Tibial artery (tissue), 4 donors: ENCODE data around the gene SMIM14.

Source experiments
- DNase-seq, 2 donors: peaks; one replicate each; pipeline ENCODE4 v3.0.0-alpha.2; 2019
- H3K27ac ChIP-seq, 2 donors: fragments of 200-600 bp; sonication (generic) in 1 of 2; 1 replicate in 1 of 2; 2 replicates in 1 of 2; pipeline ENCODE4 v1.5.1; 2018 to 2019; ENCODE audit warnings: mild to moderate bottlenecking in 1 of 2
- H3K27me3 ChIP-seq, 2 donors: fragments of 200-600 bp; sonication (generic) in 1 of 2; one replicate each; pipeline versions ENCODE4 v1.5.1 to v1.6.0; 2016 to 2019
- H3K36me3 ChIP-seq, 3 donors: fragments of 200-600 bp; sonication (generic) in 2 of 3; one replicate each; pipeline ENCODE4 v1.5.1; 2016 to 2019; ENCODE audit warnings: mild to moderate bottlenecking in 2 of 3
- H3K4me1 ChIP-seq, 4 donors: fragments of 200-600 bp; sonication (generic) in 2 of 4; 1 replicate in 3 of 4; 2 replicates in 1 of 4; pipeline ENCODE4 v1.5.1; 2016 to 2019
- H3K4me3 ChIP-seq, 2 donors: fragments of 200-600 bp; sonication (generic) in 1 of 2; 1 replicate in 1 of 2; 2 replicates in 1 of 2; pipeline ENCODE4 v1.5.1; 2018 to 2019; ENCODE audit warnings: mild to moderate bottlenecking in 2 of 2
- H3K9me3 ChIP-seq, 3 donors: fragments of 200-600 bp; sonication (generic) in 1 of 3; one replicate each; pipeline ENCODE4 v1.5.1; 2016 to 2019
- intact Hi-C: fragments of 100-400 bp; cut with DNase I; formaldehyde crosslinking; loops from one replicate; pipeline ENCODE4 v1.15.0; 2023; ENCODE audit warnings: low total_unique reads
- TF ChIP-seq, protein P1 (sequence below), 2 experiments: fragments of 200-600 bp in 1 of 2; fragments of 450-650 bp in 1 of 2; IDR thresholded peaks; one replicate each; pipeline ENCODE4 v1.5.1; 2017 to 2019; ENCODE audit warnings: antibody characterized with exemption in 2 of 2, mild to moderate bottlenecking in 1 of 2, moderate library complexity in 1 of 2

SMIM14 gene

GRCh38 chr4:39627413-39627812 is 11.3 kb downstream of the SMIM14 start:
- DNase-seq: no peak
- TF ChIP-seq, protein P1, sequence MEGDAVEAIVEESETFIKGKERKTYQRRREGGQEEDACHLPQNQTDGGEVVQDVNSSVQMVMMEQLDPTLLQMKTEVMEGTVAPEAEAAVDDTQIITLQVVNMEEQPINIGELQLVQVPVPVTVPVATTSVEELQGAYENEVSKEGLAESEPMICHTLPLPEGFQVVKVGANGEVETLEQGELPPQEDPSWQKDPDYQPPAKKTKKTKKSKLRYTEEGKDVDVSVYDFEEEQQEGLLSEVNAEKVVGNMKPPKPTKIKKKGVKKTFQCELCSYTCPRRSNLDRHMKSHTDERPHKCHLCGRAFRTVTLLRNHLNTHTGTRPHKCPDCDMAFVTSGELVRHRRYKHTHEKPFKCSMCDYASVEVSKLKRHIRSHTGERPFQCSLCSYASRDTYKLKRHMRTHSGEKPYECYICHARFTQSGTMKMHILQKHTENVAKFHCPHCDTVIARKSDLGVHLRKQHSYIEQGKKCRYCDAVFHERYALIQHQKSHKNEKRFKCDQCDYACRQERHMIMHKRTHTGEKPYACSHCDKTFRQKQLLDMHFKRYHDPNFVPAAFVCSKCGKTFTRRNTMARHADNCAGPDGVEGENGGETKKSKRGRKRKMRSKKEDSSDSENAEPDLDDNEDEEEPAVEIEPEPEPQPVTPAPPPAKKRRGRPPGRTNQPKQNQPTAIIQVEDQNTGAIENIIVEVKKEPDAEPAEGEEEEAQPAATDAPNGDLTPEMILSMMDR (IDR thresholded peaks at IDR 0.05): no peak
- H3K27ac ChIP-seq: no peak overlapping the region
- no peaks in the 10 kb centered on the region for H3K9me3 ChIP-seq
- no peaks in the 10 kb centered on the region for H3K27me3 ChIP-seq
- no peak overlapping the region for H3K4me3 ChIP-seq
- H3K36me3 ChIP-seq: peaks cover 0 to 5% (median 0%) of the 10 kb centered on the region in 3 donors
- peaks cover 0 to 12% (median 3%) of the 10 kb centered on the region in 4 donors for H3K4me1 ChIP-seq
- intact Hi-C loops: no loop called here

DNA sequence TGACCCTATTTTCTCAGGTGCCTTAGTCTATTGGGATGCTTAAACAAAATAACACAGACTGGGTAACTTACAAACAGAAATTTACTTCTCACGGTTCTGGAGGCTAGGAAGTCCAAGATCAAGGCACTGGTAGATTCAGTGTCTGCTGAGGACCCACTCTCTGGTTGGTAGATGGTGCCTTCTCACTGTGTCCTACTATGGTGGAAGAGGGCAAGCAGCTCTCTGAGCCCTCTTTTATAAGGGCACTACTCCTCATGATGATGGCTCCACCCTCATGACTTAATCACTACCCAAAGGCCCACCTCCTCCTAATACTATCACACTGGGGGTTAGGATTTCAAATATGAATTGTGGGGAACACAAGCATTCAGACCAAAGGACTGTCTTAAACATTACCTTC is 11.8 kb downstream of the SMIM14 start:
- Histone ChIP-seq H3K36me3 (peaks cover 0 to 5% (median 0%) of the 10 kb centered on the region in 3 donors), H3K27ac (no peak overlapping the region), H3K4me3 (no peak overlapping the region), H3K27me3 (no peaks in the 10 kb centered on the region), H3K4me1 (peaks cover 0 to 17% (median 5%) of the 10 kb centered on the region in 4 donors), H3K9me3 (no peaks in the 10 kb centered on the region)
- no peak for DNase-seq
- intact Hi-C loops: no loop called here
- TF ChIP-seq, protein P1 (IDR thresholded peaks at IDR 0.05): no peak

- peaks cover 0 to 24% (median 9%) of the 10 kb centered on the region in 4 donors for H3K4me1 ChIP-seq
- TF ChIP-seq, protein P1 (IDR thresholded peaks at IDR 0.05): no peak
- H3K27me3 ChIP-seq: no peaks in the 10 kb centered on the region
- peaks cover 0 to 5% (median 0%) of the 10 kb centered on the region in 3 donors for H3K36me3 ChIP-seq
- no peak overlapping the region for H3K27ac ChIP-seq
- DNase-seq: no peak
- intact Hi-C loops: no loop called here
- no peak overlapping the region for H3K4me3 ChIP-seq
- H3K9me3 ChIP-seq: no peaks in the 10 kb centered on the region
These were observed 12.4 kb downstream of the SMIM14 start for GRCh38 chr4:39626261-39626660.

DNA sequence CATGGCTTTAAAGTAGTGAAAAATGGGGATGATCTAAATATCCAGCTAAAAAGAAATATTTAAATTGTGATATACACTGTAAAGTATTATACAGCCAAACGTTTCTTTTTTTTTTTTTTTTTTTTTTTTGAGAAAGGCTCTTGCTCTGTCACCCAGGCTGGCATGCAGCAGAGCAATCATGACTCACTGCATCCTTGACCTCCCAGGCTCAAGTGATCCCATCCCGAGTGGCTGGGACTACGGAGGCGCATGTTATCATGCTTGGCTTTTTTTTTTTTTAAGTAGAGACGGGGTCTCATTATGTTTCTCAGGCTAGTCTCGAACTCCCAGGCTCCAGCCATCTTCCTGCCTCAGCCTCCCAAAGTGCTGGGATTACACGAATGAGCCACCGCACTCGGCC is 17.1 kb downstream of the SMIM14 start:
- no peaks in the 10 kb centered on the region for H3K36me3 ChIP-seq
- no peaks in the 10 kb centered on the region for H3K27me3 ChIP-seq
- DNase-seq: peak; percentile 73 to 84
- H3K4me1 ChIP-seq: peaks cover 0 to 61% (median 18%) of the 10 kb centered on the region in 4 donors
- TF ChIP-seq, protein P1 (IDR thresholded peaks at IDR 0.05): no peak
- H3K9me3 ChIP-seq: no peaks in the 10 kb centered on the region
- intact Hi-C loops: loop anchor here (5.0 kb wide), 1 partner anchor 94 kb away; the partner anchor contains the start of gene UGDH
- no peak overlapping the region for H3K4me3 ChIP-seq
- peak overlapping the region; percentile 42 to 75 for H3K27ac ChIP-seq

DNA sequence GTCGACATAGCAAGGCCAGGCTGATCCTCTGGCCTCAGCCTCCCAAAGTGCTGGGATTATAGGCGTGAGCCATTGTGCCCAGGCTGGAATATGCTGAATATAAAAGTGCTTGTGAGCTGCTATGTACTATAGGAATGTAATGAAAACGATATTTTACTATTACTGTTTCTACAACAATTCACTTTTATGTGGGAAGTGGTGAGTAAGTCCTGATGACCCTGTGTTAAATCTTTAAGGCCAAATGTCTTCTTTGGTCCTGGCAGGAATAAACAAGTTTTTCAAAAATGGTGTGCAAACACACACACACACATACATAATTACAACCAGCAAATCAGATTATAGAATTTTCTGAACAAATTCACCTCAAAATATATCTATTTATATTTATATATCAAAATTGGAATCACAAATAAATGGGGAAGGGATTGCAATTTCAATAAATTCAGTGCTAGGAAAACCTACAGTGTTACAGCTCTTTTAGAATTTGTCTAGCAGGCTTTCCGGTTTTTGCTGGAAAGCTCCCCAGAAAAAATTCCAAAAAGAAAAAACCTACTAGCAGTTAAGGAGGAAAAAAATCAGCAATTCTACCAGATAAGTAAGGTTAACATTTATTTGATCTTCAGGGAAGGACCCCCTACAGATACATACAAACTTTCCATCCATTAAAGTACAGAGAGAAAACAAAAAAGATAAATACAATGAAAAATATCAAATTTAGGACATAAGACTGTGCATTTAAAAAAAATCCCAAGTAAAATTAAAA is 17.9 kb downstream of the SMIM14 start:
- no peak overlapping the region for H3K4me3 ChIP-seq
- H3K4me1 ChIP-seq: peaks cover 0 to 69% (median 24%) of the 10 kb centered on the region in 4 donors
- TF ChIP-seq, protein P1 (IDR thresholded peaks at IDR 0.05): no peak

More for the DNA sequence above, 17.9 kb downstream of the SMIM14 start:
- no peaks in the 10 kb centered on the region for H3K9me3 ChIP-seq
- H3K27ac ChIP-seq: peak overlapping the region; percentile 36 to 75
- H3K27me3 ChIP-seq: no peaks in the 10 kb centered on the region
- DNase-seq: no peak
- intact Hi-C loops: loop anchor here (5.0 kb wide), 1 partner anchor 93 kb away; the partner anchor contains the start of gene UGDH
- no peaks in the 10 kb centered on the region for H3K36me3 ChIP-seq
